HFF-Myc (cell line): ENCODE results near the gene TTC39C.

Experiments
- DNase-seq: peaks from one replicate; pipeline ENCODE4 v3.0.0-alpha.2; 2011; ENCODE audit warnings: low read depth; ENCODE audit errors: extremely low read depth
- H3K4me3 ChIP-seq: replicated peaks from 2 replicates; pipeline ENCODE4 v1.5.1; 2011; ENCODE audit warnings: low read depth, mild to moderate bottlenecking, control low read depth, low read length
- TF ChIP-seq, protein P1 (sequence below): IDR thresholded peaks from 2 replicates; pipeline ENCODE4 v1.5.1; 2012; ENCODE audit warnings: mild to moderate bottlenecking, low read depth, low read length, control low read depth; ENCODE audit errors: missing control alignments

Gene TTC39C

GRCh38 chr18:24126155-24126961 lies 111.8 kb downstream of the TTC39C start:
- H3K4me3 ChIP-seq = no peak overlapping the region
- DNase-seq = no peak
- TF ChIP-seq, protein P1, sequence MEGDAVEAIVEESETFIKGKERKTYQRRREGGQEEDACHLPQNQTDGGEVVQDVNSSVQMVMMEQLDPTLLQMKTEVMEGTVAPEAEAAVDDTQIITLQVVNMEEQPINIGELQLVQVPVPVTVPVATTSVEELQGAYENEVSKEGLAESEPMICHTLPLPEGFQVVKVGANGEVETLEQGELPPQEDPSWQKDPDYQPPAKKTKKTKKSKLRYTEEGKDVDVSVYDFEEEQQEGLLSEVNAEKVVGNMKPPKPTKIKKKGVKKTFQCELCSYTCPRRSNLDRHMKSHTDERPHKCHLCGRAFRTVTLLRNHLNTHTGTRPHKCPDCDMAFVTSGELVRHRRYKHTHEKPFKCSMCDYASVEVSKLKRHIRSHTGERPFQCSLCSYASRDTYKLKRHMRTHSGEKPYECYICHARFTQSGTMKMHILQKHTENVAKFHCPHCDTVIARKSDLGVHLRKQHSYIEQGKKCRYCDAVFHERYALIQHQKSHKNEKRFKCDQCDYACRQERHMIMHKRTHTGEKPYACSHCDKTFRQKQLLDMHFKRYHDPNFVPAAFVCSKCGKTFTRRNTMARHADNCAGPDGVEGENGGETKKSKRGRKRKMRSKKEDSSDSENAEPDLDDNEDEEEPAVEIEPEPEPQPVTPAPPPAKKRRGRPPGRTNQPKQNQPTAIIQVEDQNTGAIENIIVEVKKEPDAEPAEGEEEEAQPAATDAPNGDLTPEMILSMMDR = no peak

DNA sequence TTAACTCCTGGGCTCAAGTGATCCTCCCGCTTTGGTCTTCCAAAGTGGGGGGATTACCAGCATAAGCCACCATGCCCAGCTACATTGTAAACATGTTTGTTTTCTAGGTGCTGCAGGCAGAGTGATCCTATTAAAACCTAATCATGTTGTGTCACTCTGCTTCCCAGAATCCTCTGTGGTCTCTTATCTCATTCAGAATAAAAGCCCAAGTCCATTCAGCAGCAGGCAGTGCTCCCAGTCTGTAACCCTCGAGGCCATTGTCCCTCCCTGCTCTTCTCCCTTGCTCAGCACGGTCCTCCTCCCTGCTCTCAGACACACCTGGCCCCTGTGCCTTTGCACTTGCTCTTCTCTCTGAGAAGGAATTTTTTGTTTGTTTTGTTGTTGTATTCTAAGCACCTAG lies 113.2 kb downstream of the TTC39C start:
- no peak for DNase-seq

DNA sequence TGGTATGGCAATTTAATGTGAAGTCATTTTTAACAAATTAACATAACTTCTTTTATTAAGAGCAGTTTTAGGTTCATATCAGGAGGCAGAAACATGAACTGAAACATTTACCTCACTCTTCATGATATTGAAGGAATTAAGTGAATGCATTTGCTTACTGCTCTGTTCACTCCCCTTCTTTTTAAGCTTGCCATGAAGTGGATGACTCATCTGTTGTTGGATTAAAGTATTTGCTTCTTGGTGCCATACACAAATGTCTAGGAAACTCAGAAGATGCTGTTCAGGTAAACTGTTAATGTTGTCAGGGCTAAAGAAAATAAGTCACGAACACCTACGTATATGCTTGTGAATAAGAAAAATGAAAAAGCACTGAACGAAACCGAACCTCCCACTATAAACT lies 114.1 kb downstream of the TTC39C start:
- H3K4me3 ChIP-seq = no peak overlapping the region

More for the DNA sequence above, 113.2 kb downstream of the TTC39C start:
- TF ChIP-seq, protein P1 = no peak
- no peak overlapping the region for H3K4me3 ChIP-seq

GRCh38 chr18:24130494-24130893 lies 115.9 kb downstream of the TTC39C start:
- TF ChIP-seq, protein P1 = no peak
- DNase-seq = no peak

More for the DNA sequence above, 114.1 kb downstream of the TTC39C start:
- TF ChIP-seq, protein P1 = no peak
- no peak for DNase-seq

DNA sequence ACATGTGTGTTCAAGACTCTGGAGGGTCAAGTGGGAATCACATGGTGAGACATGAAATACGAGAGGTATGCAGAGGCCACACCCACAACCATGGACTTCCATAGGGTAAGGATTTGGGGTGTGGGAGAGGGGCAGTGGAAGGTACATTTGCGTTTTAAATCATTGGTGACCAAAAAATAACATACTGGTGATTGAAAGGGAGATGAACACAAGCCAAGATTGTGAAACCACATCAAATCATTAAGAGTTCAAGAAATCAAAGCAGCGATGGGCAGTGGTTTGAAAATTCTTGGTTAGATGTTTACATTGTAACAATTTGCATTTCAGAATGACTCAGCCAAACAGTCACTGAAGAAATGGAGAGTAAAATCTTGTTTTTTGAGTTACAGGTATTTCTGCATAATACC lies 122.4 kb downstream of the TTC39C start:
- no peak overlapping the region for H3K4me3 ChIP-seq
- DNase-seq = no peak
- TF ChIP-seq, protein P1 = no peak

More at GRCh38 chr18:24130494-24130893, 115.9 kb downstream of the TTC39C start:
- no peak overlapping the region for H3K4me3 ChIP-seq

GRCh38 chr18:24138409-24138788 lies 123.8 kb downstream of the TTC39C start:
- TF ChIP-seq, protein P1 = no peak
- no peak for DNase-seq
- peak overlapping the region; percentile 54 for H3K4me3 ChIP-seq
